ENCODE measurements around the gene SPATA31C2.
"Not testable (repeated sequence)": the region's sequence is repeated elsewhere in the genome, so short reads cannot be mapped to it uniquely, and the experiment has no call there.

The SPATA31C2 gene

GRCh38 chr9:88138375-88138774, at the start of gene SPATA31C2:
Gene SPATA31C2, minus strand, starts transcription at chr9:88138475. Its CDS starts 29 bp downstream, at chr9:88138446.
- not testable (repeated sequence) for DNase-seq (ENCODE audit: low read depth in 2 of 2)

GRCh38 chr9:88187631-88188030, 49.4 kb upstream of the SPATA31C2 start:
- no peak for DNase-seq (ENCODE audit: low read depth in 2 of 2)

GRCh38 chr9:88186495-88187110, 48.3 kb upstream of the SPATA31C2 start:
- no peak for DNase-seq (ENCODE audit: low read depth in 2 of 2)

- no peak for DNase-seq (ENCODE audit: low read depth in 2 of 2)
Observed at GRCh38 chr9:88184976-88185375, 46.7 kb upstream of the SPATA31C2 start.

GRCh38 chr9:88183798-88184495, 45.7 kb upstream of the SPATA31C2 start:
- DNase-seq (ENCODE audit: low read depth in 2 of 2) = no peak

GRCh38 chr9:88182501-88182900, 44.2 kb upstream of the SPATA31C2 start:
- no peak for DNase-seq (ENCODE audit: low read depth in 2 of 2)

- no peak for DNase-seq (ENCODE audit: low read depth in 2 of 2)
Observed at GRCh38 chr9:88180081-88180765, 41.9 kb upstream of the SPATA31C2 start.

GRCh38 chr9:88179062-88179521, 40.8 kb upstream of the SPATA31C2 start:
- no peak for DNase-seq (ENCODE audit: low read depth in 2 of 2)

- no peak for DNase-seq (ENCODE audit: low read depth in 2 of 2)
Observed at GRCh38 chr9:88178641-88179040, 40.4 kb upstream of the SPATA31C2 start.

- DNase-seq (ENCODE audit: low read depth in 2 of 2) = no peak
Observed at GRCh38 chr9:88177371-88177770, 39.1 kb upstream of the SPATA31C2 start.

- no peak for DNase-seq (ENCODE audit: low read depth in 2 of 2)
Observed at GRCh38 chr9:88174324-88174723, 36.0 kb upstream of the SPATA31C2 start.

GRCh38 chr9:88173378-88173999, 35.2 kb upstream of the SPATA31C2 start:
- peak in 1 of 2 donors; percentile 12 for DNase-seq (ENCODE audit: low read depth in 2 of 2)

GRCh38 chr9:88169700-88170099, 31.4 kb upstream of the SPATA31C2 start:
- DNase-seq (ENCODE audit: low read depth in 2 of 2) = no peak

GRCh38 chr9:88168564-88168963, 30.3 kb upstream of the SPATA31C2 start:
- no peak for DNase-seq (ENCODE audit: low read depth in 2 of 2)

GRCh38 chr9:88166660-88167059, 28.4 kb upstream of the SPATA31C2 start:
- no peak for DNase-seq (ENCODE audit: low read depth in 2 of 2)

GRCh38 chr9:88164850-88165249, 26.6 kb upstream of the SPATA31C2 start:
- DNase-seq (ENCODE audit: low read depth in 2 of 2) = no peak

GRCh38 chr9:88161144-88161543, 22.9 kb upstream of the SPATA31C2 start:
- DNase-seq (ENCODE audit: low read depth in 2 of 2) = no peak

GRCh38 chr9:88143957-88144625, 5.8 kb upstream of the SPATA31C2 start:
- DNase-seq (ENCODE audit: low read depth in 2 of 2) = no peak

- DNase-seq (ENCODE audit: low read depth in 2 of 2) = no peak
Observed at GRCh38 chr9:88143179-88143578, 4.9 kb upstream of the SPATA31C2 start.

GRCh38 chr9:88133552-88133951, 4.7 kb downstream of the SPATA31C2 start:
- not testable (repeated sequence) for DNase-seq (ENCODE audit: low read depth in 2 of 2)

- DNase-seq (ENCODE audit: low read depth in 2 of 2) = not testable (repeated sequence)
Observed at GRCh38 chr9:88129556-88129955, 8.7 kb downstream of the SPATA31C2 start.

All from stimulated activated CD8-positive, alpha-beta memory T cell treated with anti-CD3 and anti-CD28 coated beads, Interleukin-2, amount 100 ng/mL, for 1 hour (primary cell).